Activated T-cell treated with anti-CD3 and anti-CD28 coated beads for 48 hours (primary cell): ENCODE results near the gene CABLES1.

Experiments
- DNase-seq: peaks from one replicate; pipeline ENCODE4 v3.0.0-alpha.2; 2020; ENCODE audit warnings: low read depth

The CABLES1 gene

GRCh38 chr18:23169673-23170044, 34.4 kb downstream of the CABLES1 start:
- DNase-seq, result no peak

DNA sequence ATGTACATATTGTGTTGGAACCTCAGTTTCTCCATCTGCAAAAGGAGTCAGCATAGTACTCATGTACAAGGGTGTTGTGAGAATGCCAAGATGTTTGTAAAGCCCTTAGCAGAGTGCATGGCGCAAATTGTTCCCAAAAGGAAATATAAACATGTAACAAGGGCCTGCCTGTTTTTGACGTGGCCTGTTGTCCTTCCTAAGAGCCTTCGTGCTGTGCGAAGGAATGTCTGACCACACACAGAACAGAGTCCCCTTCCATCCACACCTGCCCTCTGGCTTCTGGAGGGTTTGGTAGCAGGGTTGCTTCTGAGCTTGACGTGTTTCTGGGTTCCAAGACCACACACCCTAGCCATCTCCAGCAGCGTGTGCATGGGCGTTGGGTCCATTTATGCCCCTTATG, 34.9 kb downstream of the CABLES1 start:
- DNase-seq, result no peak

GRCh38 chr18:23171581-23172156, 36.4 kb downstream of the CABLES1 start:
- no peak for DNase-seq

GRCh38 chr18:23172591-23173380, 37.5 kb downstream of the CABLES1 start:
- no peak for DNase-seq

GRCh38 chr18:23173912-23174311, 38.6 kb downstream of the CABLES1 start:
- DNase-seq, result no peak

DNA sequence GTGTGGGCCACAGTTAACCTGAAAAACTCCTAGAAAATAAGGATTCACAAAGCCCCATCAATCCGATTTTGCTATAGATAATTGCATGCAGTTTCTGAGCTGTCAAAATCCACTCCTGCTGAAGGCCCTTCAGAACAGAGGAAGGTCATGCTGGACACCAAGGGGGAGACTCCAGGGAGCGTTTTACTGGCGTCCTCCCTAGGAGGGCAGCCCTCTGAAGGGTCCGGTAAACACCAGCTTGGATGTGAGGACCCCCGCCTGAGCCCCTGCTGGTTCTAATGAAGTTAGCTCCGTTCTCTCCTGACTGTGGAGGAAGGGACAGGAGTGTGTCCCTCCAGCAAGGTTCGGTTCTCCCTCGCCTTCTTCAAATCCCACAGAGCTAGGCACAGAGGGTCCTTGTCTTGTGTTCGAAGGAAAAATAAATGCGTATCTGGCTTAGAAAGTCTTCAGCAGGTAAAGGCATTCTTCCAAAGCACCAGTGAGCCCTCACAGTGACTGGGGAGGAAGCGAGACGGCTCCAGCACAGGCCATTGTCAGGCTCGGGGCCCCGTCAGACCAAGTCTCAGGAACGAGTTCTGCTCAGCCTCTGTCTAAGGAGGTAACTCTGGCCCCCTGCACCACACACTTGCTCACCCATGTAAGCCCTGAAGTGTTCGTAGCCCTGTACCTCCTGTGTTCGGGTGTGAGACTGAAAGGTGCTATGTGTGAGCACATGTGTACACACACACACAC, 41.6 kb downstream of the CABLES1 start:
- DNase-seq, result no peak

DNA sequence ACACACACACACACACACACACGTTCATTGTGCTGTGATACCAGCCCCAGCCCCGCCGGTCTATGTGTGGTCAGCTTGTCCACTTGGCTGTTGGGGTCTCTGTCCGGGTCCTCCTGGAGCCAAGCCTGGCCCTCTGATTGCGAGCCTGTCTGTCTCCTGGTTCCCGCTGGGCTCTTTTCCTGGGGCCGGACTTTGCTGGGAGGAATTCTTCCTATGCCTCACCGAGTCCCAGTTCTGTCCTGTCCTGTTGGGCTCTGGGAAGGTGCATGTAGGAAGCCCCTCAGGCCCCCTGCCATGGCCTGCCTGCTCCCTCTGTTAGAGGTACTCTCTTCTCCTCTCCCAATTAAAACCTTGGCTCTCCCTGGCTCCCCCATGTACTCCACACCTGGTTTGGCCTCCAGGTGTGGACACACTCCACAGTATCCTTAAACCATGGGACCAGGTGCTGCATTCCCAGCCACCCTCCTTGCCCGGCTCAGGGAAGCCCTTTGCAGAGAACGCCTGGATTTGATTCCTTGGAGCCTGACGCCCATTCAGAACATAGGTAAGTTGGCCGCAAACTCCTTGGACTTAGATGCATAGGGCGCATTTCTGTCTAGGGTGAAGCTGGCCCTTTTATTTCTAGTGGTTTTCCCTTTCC, 42.3 kb downstream of the CABLES1 start:
- no peak for DNase-seq

GRCh38 chr18:23178201-23178600, 42.9 kb downstream of the CABLES1 start:
- no peak for DNase-seq

- no peak for DNase-seq
These were observed 43.4 kb downstream of the CABLES1 start for GRCh38 chr18:23178661-23179081.

DNA sequence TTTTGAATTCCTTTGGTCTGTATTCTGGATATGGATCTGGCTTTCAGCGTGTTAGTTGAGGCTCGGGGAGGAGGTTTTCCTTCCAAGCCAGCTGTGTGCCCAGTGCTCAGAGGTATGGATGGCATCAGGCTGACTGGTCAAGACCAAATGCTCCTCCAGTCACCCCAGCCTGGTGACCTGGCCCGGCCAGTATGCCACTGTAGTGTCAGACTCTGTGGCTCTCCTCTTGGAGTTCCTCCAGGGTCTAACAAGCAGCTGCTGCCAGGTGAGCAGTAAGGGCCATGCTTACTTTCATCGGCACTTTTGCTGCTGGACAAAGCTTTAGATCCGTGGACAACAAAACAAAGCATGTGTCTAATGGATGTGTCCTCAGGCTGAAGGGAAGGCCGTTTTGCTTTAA, 44.1 kb downstream of the CABLES1 start:
- DNase-seq, result no peak

- no peak for DNase-seq
These were observed 46.3 kb downstream of the CABLES1 start for GRCh38 chr18:23181547-23181946.

DNA sequence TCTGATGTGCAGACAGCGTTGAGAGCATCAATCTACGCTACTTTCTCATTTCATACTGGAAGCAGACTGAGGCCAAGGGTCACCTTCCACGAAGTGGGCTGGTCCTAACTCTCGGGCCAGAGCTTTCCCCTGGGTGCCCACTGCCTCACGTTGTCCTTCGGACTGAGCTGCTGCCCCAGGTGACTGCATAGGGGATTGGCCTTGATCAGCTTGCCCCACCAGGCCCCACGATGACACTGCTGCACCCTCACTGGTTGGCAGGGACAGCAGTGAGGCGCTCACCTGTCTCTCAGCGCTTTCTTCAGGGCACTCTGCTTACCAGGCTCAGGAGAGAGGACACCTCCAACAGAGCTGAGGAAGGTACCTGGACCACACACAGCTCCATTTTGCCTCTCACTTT, 47.3 kb downstream of the CABLES1 start:
- no peak for DNase-seq

DNA sequence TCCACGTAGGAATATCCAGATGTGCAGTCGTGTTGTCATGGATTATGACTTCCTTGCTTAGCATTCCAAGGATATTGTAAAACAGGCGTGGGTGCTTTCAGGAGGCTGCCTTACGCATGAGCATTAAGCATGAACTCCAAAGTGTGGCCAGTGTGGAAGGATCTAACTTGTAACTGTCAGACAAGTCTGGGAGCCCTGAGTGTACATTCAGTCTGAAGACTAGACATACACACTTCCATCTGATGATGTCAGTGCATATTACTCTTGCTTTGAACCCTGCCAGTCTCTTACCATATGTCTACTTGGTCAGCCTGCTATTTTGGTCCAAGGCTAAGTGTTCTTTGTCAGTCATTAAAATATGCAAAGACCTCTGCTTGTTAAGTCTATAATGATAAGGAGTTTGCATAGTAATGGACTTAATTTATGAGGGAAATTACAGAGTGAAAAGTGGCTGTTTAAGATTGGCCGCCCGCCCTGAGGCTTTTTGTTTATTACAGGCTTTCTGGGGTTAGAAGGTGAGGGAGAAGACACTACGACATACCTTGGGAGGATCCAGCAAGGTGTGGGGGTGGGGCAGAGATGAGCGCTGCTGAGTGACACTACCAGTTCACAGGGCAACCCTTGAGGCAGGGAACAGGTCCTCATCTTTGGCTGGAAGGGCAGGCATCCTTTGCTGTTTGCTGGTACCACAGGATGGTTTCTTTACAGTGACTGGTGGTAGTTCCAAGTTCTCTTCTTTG, 48.3 kb downstream of the CABLES1 start:
- DNase-seq, result no peak

- DNase-seq, result no peak
These were observed 51.5 kb downstream of the CABLES1 start for GRCh38 chr18:23186781-23187180.

GRCh38 chr18:23188068-23188760, 52.9 kb downstream of the CABLES1 start:
- DNase-seq, result no peak

- DNase-seq, result no peak
These were observed 53.8 kb downstream of the CABLES1 start for GRCh38 chr18:23189099-23189498.

- no peak for DNase-seq
These were observed 54.7 kb downstream of the CABLES1 start for GRCh38 chr18:23189768-23190661.

DNA sequence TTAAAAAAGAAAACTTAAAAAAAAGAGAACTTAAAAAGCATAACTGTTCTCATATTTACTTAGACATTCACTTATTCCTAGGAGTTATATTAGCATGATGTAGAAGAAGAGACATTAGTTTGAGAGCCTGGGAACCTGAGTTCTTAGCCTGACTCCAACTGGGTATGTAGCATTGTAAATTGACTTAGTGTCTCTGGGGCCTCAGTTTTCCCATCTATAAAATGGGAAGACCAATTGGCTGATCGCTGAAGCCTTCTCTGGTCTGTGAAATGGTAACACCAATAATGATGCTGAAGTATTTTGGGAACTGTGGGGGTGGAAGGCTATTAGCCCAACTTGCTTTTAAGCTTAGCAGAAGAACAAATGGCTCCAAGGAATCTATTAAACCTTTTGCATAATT, 55.9 kb downstream of the CABLES1 start:
- DNase-seq, result no peak

DNA sequence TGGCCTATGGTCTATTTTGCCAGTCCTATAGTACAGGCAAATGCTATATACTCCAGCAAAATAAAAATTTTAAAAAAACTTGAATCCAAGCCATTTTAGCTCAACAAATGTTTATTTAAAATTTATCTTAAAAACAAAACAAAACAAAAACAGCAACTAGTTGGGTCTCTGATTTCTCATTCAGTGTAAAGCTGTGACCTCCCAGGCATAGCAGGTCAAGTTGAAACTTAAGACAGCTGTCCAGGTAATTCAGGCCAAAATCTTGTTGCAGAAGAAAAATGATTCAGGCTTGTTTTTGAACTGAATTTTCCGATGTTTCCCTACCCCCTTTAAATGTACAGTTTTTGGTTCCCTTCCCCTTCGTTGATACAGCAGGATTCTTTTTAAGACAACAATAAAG, 58.5 kb downstream of the CABLES1 start:
- DNase-seq, result no peak
